Tibial nerve (tissue), 3 donors: ENCODE measurements around the gene CANT1.

Source experiments
- POLR2A ChIP-seq, 2 donors: fragments of 450-650 bp; IDR thresholded peaks; one replicate each; pipeline ENCODE4 v1.6.1; 2017; ENCODE audit warnings: antibody characterized with exemption in 2 of 2, mild to moderate bottlenecking in 2 of 2, moderate library complexity in 2 of 2
- TF ChIP-seq, protein P1 (sequence below), 5 experiments: fragments of 200-600 bp in 3 of 5; fragments of 450-650 bp in 2 of 5; sonication (generic) in 3 of 5; IDR thresholded peaks; one replicate each; pipeline ENCODE4 v1.5.1; 2016 to 2019; ENCODE audit warnings: antibody characterized with exemption in 5 of 5, mild to moderate bottlenecking in 3 of 5, moderate library complexity in 2 of 5

- TF ChIP-seq POLR2A (IDR thresholded peaks at IDR 0.05), result no peak
- TF ChIP-seq, protein P1, sequence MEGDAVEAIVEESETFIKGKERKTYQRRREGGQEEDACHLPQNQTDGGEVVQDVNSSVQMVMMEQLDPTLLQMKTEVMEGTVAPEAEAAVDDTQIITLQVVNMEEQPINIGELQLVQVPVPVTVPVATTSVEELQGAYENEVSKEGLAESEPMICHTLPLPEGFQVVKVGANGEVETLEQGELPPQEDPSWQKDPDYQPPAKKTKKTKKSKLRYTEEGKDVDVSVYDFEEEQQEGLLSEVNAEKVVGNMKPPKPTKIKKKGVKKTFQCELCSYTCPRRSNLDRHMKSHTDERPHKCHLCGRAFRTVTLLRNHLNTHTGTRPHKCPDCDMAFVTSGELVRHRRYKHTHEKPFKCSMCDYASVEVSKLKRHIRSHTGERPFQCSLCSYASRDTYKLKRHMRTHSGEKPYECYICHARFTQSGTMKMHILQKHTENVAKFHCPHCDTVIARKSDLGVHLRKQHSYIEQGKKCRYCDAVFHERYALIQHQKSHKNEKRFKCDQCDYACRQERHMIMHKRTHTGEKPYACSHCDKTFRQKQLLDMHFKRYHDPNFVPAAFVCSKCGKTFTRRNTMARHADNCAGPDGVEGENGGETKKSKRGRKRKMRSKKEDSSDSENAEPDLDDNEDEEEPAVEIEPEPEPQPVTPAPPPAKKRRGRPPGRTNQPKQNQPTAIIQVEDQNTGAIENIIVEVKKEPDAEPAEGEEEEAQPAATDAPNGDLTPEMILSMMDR (IDR thresholded peaks at IDR 0.05), result no peak
Observed at GRCh38 chr17:78973792-78974520, 35.6 kb downstream of the CANT1 start.
